A673 (cell line): ENCODE results near the gene SH3RF1.

Experiments used
- CTCF ChIP-seq: fragments of 300-800, 200-600 bp; sonication (generic); conservative IDR thresholded peaks from 2 replicates; pipeline ENCODE4 v1.5.1; 2017; ENCODE audit warnings: low read depth, mild to moderate bottlenecking, antibody characterized with exemption, low read length, moderate library complexity, mixed read lengths
- EZH2 ChIP-seq: fragments of 200-600 bp; sonication (generic); IDR thresholded peaks from 2 replicates; pipeline ENCODE4 v1.6.1; 2017; ENCODE audit warnings: borderline replicate concordance, low read depth, mild to moderate bottlenecking, mixed read lengths, antibody characterized with exemption, low read length; ENCODE audit not compliant: poor library complexity, severe bottlenecking

- TF ChIP-seq CTCF (no peak), EZH2 (no peak)
Observed at GRCh38 chr4:169096221-169096620, 174.5 kb downstream of the SH3RF1 start.
